HG03571 (cell line): ENCODE results near the gene MMRN2.
"Not testable (repeated sequence)": the region's sequence is repeated elsewhere in the genome, so short reads cannot be mapped to it uniquely, and the experiment has no call there.

ENCODE experiments used
- ATAC-seq: cut with Tn5 transposase; IDR thresholded peaks from one replicate; pipeline ENCODE4 v1.9.1; 2021; ENCODE audit not compliant: unreplicated experiment

The MMRN2 gene, protein sequence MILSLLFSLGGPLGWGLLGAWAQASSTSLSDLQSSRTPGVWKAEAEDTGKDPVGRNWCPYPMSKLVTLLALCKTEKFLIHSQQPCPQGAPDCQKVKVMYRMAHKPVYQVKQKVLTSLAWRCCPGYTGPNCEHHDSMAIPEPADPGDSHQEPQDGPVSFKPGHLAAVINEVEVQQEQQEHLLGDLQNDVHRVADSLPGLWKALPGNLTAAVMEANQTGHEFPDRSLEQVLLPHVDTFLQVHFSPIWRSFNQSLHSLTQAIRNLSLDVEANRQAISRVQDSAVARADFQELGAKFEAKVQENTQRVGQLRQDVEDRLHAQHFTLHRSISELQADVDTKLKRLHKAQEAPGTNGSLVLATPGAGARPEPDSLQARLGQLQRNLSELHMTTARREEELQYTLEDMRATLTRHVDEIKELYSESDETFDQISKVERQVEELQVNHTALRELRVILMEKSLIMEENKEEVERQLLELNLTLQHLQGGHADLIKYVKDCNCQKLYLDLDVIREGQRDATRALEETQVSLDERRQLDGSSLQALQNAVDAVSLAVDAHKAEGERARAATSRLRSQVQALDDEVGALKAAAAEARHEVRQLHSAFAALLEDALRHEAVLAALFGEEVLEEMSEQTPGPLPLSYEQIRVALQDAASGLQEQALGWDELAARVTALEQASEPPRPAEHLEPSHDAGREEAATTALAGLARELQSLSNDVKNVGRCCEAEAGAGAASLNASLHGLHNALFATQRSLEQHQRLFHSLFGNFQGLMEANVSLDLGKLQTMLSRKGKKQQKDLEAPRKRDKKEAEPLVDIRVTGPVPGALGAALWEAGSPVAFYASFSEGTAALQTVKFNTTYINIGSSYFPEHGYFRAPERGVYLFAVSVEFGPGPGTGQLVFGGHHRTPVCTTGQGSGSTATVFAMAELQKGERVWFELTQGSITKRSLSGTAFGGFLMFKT

DNA sequence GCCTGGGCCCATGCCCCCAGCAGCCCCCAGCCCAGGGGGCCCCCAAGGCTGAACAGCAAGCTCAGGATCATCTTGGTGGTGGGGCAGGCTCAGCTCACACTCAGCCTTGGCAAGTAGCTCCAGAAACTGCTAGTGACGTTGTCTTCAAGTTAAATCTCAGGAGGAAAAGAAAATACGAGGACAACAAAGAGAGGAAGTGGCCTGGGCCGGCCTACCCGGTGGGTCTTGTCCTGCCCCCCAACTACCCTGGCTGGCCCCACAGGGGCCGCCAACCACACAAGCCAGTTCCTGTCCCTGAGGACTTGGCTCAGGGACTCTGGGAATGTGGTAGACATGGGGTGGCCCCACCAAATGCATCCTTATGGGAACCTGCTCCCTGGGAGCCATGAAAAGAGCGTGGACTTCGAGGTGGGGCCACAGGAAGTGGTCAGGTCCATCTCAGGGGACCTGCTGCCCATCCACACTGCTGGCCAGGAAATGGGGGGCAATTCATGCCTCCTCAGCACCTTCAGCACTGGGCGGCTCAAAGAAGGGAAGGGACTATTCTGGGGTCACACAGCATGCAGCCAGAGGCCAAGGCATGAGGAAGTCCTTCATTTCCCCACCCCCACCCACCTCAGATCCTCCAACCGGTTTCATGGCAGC is at the start of gene MMRN2:
Gene MMRN2 (minus strand): TSS at position 145 of the 645 bp plus-strand sequence. CDS start 74 bp downstream, at position 71.
- no peak for ATAC-seq

DNA sequence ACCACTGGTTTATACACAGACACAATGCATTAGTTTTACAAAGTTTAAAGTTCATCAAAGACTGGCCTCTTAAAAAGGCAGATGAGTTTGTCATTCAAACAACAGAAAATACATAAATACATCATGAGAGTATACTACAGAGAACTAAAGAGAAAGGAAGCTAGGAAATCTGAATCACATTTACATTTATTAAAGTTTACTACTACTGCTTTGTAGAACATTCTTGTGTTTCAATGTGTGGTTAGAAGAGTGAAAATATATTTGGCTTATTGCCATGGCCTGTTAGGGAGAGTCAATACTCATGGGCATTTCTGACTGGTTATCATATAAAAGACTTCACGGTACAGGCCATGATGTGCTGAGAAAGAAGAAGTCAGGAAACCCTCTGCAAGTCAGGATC is 49.7 kb upstream of the MMRN2 start:
- not testable (repeated sequence) for ATAC-seq

DNA sequence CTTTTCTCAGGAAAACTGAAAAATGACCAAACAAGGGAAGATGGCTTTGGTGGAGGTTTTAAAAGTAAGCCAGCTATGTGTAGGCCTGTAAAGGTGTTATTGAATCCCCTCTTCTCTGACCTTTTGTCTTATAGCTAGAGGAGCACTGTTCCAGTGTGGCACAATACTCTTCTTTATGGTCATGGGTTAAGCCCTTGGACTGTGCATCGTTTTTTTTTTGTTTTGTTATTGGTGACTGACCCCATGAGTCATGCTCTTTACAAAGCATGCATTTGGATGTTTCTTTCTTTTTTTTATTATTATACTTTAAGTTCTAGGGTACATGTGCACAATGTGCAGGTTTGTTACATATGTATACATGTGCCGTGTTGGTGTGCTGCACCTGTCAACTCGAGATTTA is 43.1 kb upstream of the MMRN2 start:
- no peak for ATAC-seq

DNA sequence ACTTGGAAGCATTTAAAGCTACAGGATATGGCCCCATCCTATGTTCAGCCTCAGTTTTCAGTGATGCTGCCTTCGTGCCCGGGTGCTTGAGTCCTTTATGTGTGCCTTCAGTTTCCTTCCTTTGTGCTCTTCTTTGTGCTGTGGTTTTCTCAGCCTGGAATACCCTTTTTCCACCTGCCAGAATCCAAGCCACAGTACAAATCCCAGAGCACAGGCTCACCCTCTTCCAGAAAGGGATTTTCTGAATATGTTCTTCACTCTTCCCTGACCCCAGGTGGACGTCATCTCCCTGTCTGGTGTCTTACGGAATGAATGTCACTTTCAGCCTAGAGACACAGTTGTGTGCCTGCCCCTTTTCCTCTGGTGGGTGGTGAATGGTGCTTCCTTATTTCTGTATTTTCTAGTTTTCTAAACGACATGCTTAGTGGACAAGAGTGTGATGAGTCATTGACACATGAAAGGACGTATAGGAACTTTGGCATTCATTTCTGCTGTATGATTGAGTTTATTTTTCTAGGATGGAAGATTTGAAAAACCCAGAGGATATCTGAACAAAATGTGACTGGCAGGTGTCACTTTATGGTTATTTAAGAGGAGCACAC is 42.5 kb upstream of the MMRN2 start:
- ATAC-seq: not testable (repeated sequence)

DNA sequence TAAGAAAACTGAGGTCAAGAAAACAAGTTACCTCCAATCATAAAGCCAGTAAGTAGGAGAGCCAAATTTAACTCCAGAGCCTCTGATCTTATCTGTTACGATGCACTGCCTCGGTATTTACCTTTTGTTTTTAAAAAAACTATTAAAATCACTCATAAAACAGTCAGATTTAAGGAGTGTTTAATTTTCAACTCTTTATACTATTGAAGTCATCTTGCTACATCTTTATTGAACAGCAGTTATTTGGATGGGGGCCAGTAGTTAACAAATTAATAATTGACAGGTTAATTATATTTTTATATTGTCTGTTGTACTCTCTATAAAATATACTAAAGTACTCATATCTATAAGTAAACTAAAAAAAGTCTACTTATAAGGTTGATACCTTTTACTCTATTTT is 35.5 kb upstream of the MMRN2 start:
- ATAC-seq: no peak

DNA sequence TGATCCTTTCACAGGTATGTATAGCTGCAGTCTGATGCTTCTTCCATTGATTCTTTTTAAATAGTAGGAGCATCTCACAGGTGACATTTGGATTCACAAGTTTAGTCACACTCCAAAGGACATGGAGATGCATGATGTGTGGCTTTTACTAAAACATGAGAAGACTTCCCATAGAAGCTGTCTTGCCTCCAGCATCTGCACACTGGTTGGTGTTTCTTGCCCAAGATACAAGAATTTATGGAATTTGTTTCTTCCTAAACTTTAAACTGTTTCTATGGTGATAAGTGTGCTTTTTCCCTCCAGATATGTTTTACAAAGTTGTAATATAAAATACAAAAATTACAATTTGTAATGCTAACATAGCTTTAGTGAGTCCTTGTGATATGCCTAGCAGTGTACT is 35.0 kb upstream of the MMRN2 start:
- no peak for ATAC-seq

DNA sequence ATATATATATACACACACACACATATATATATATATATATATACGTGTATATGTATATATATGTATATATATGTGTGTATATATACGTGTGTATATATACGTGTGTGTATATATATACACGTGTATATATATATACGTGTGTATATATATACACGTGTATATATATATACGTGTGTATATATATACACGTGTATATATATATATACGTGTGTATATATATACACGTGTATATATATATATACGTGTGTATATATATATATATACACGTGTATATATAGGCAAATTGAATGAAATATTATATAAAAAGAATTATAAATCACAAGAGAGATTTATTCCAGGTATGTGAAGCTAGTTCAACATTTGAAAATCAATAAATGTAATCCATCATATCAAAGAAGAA is 33.9 kb upstream of the MMRN2 start:
- ATAC-seq: not testable (repeated sequence)

DNA sequence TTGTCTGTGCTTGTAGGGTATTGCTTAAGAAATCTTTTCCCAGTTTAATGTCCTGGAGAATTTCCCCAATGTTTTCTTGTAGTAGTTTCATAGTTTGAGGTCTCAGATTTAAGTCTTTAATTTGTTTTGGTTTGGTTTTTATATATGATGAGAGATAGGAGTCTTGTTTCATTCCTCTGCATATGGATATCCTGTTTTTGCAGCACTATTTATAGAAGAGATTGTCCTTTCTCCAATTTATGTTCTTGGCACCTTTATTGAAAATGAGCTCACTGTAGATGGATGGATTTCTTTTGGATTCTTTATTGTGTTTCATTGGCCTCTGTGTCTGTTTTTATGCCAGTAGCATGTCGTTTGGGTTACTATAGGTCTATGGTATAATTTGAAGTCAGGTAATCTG is 31.1 kb upstream of the MMRN2 start:
- no peak for ATAC-seq

DNA sequence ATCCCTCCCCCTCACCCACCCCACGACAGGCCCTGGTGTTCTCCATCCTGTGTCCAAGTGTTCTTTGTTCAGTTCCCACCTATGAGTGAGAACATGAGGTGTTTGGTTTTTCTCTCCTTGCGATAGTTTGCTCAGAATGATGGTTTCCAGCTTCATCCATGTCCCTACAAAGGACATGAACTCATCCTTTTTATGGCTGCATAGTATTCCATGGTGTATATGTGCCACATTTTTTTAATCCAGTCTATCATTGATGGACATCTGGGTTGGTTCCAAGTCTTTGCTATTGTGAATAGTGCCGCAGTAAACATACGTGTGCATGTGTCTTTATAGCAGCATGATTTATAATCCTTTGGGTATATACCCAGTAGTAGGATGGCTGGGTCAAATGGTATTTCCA is 27.1 kb upstream of the MMRN2 start:
- ATAC-seq: not testable (repeated sequence)

DNA sequence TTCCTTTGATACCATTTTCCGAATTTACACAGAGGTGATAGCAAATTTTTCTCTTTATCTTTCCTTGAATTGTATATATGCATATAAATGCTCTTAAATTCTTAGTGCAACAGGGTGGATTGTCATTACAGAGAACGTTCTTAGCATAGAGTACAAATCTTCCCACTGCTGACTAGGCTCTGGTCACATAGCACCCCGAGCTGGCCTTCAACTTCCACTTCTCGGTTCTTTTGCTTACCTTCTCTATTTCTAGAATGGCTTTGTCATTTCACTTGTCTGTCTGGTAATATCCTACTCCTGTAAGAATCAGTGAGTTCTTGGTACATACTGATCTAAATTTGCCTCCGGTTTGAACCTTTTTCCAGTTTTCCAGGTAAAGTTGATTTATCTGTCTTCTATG is 24.3 kb upstream of the MMRN2 start:
- no peak for ATAC-seq

DNA sequence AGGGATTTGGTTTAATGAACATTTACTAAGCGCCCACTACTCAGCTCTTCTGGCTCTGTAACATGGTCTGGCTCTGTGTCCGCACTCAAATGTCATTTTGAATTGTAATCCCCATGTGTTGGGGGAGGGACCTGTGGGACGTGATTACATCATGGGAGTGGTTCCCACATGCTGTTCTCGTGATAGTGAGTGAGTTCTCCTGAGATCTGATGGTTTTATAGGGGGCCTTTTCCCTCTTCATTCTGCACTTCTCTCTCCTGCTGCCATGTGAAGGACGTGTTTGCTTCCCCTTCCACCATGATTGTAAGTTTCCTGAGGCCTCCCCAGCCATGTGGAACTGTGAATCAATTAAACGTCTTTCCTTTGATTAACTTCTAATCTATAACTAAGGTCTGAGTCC is 23.6 kb upstream of the MMRN2 start:
- ATAC-seq: not testable (repeated sequence)

DNA sequence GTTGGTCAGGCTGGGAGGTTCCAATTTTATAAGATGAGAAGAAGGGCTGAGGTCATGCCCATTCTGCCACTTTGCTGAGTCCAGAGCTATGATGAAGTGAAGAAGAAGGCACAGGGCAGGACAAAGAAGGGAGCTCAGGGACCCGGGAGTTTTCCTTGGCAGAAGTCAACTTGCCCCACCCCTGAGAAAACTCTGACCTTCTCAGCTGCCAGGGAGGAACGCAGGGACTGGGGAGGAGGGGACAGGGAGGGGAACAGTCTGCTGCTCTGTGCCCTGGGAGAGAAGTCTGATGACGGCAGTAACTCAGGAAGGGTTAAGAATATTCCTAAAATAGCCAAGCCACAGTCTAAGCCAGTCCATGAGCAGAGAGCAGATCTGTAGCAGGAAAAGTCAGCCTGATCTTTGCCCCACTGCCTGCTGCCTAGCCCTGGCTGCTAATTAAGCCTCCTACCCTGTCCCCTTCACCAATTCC is 22.6 kb upstream of the MMRN2 start:
- no peak for ATAC-seq

DNA sequence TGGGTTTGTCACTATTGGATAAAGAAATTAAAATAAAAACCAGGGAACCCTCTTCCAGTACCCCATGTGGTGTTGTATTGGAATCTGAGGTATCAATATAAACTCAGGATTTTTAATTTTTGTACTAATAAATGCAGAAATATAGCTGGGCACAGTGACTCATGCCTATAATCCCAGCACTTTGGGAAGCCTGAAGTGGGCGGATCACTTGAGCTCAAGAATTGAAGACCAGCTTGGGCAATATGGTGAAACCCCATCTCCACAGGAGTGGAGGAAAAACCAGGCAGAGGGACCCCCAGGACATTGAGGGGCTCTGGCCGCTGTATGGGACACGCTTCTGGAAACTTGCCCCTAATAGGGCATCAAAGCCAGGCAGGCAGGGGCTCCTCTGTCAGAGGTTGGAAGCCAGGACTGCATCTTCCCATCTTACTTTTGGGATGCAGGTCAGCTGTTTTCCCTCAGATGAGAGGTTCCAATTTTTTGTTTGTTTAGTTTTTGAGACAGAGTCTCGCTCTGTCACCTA is 21.9 kb upstream of the MMRN2 start:
- ATAC-seq: no peak

DNA sequence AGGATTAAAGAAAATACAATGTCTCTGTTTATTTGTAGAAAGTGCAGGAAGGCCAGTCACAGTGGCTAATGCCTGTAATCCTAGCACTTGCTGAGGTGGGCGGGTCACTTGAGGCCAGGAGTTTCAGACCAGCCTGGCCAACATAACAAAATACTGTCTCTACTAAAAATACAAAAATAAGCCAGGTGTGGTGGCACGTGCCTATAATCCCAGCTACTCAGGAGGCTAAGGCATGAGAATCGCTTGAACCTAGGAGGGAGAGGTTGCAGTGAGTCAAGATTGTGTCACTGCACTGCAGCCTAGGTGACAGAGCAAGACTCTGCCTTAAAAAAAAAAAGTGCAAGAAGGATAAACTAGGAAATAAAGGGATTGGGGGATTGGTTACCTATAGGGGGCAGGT is 21.0 kb upstream of the MMRN2 start:
- not testable (repeated sequence) for ATAC-seq

DNA sequence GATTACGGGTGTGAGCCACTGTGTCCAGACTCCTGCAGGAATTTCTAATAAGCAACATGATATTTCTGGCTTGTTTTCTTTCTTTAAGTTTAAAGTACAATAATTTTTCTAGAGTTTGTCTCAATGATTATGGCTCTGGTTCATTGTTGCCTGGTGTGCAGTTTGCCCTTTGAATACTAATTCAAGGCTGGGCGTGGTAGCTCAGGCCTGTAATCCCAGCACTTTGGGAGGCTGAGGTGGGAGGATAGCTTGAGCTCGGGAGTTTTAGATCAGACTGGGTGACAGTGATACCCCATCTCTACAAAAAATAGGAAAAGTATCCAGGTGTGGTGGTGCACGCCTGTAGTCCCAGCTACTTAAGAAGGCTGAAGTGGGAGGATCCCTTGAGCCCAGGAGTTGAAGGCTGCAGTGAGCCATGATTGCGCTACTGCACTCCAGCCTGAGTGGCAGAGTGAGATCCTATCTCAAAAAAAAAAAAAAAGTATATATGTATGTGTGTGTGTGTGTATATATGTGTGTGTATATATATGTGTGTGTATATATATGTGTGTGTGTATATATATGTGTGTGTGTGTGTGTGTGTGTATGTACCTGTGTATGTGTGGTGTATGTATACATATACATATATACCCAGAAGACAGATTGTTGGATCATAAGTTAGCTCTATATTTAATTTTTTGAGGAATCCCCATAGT is 19.1 kb upstream of the MMRN2 start:
- no peak for ATAC-seq

DNA sequence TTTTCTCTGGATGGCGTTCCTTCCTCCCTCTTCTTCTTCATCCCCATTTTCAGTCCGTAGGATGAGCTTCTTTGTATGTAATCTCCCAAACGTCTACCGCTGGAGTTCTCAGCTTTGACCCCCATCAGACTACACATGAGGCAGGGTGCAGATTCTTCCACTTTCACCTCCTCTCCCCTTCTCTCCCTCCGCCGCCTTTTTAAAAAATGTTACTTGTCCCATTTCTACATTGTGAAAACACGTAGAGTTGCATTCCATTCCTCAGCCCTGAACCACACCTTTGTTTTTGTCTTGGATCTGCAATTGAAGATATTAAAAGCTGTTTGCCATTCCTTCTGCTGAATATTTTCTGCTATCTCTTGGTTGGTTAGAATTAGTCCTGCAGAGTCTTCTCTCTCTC is 17.1 kb upstream of the MMRN2 start:
- no peak for ATAC-seq

DNA sequence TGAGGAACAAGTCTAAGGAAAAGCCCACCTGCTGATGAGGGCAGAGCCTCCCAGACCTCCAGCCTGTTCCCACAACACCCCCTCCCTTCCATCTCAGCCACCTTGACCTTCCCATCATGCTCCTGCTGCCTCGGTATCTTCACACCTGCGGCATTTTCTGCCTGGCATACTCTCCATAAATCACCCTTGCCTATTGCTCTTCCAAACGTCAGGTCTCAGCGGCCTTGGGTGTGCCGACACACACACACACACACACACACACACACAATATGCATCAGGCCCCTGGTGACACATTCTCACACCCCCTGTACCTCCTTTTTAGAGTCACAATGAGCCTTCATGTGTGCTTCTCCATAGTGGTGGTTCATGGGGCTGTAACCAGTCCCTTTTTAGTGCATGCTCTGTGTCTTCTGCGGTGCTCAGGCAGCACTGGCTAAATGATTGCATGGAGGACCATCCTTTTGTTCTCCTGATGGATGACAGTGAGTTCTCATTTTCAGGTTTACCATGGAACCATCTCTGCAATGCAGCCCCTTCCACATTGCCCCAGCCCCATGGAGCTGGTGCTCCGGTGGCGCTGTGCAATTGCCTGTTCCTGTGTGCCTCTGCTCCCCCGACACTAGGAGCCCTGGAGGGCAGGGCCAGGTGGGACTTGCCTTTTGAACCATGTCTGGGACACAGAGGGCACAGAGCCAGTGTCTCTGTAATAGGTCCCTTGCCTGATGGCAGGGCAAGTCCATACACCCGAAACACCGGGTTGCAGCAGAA is 15.4 kb upstream of the MMRN2 start:
- no peak for ATAC-seq

DNA sequence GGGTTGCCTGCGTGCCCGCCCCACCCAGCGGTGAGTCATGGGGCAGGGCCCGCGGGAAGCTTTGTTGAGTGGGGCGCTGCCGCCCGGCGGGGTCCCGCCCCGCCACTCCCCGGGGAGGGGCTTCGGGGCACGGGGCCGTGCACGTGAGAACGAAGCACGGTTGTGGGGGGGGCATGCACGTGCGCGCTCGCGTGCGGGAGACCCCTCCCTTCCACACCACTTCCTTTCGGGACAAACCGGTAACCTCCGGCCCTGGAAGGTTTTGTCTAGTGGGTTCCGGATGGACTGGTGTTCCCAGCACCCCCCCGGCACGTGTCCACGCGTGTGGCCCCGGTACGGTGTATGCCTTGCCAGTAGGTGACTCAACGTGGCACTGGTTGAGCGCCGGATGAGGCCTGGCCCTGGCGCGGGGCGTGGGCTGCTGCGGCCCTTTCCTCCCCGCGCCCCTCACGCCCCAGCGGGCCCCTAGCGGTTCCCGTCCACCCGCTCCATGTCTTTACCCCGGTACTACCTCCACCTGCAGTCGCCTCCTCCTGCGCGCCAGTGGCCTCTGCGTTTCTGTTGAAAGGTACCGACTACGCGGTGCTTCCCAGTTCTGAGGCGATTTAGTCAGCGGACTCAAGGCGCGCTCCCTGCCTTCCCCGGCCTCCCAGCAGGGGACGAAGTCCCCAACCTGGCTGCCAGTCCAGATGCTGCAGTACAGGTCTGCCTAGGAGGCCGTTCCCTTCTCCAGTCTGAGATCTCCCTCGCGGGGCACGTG is 14.0 kb upstream of the MMRN2 start:
- ATAC-seq: peak; percentile 68

DNA sequence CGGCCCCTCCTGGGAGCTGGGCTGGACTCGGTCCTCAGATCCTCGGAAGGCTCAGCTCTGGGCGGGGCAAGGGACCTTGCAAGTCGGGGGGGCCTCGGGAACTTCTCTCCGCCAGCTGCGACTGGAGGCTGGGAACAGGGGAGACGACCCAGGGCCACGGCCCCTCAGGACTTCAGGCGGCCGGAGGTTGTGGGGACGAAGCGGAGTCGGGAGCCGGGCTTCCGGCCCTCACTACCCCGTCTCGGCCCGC is 13.5 kb upstream of the MMRN2 start:
- no peak for ATAC-seq
